ENCODE measurements around the gene SYTL1.

Gene SYTL1

GRCh38 chr1:27358928-27359313, 17.1 kb downstream of the SYTL1 start:
- DNase-seq: no peak
- intact Hi-C loops (cut with DNase I): no loop called here

- intact Hi-C loops (cut with DNase I): no loop called here
- no peak for DNase-seq
Observed at GRCh38 chr1:27359822-27360158, 18.0 kb downstream of the SYTL1 start.

- DNase-seq: peak in 1 of 10 donors; percentile 60
- intact Hi-C loops (cut with DNase I): no loop called here
Observed at GRCh38 chr1:27360159-27361043, 18.6 kb downstream of the SYTL1 start.

GRCh38 chr1:27361044-27361402, 19.2 kb downstream of the SYTL1 start:
- intact Hi-C loops (cut with DNase I): no loop called here
- no peak for DNase-seq

GRCh38 chr1:27361553-27361952, 19.7 kb downstream of the SYTL1 start:
- intact Hi-C loops (cut with DNase I): no loop called here
- no peak for DNase-seq

GRCh38 chr1:27363766-27364695, 22.2 kb downstream of the SYTL1 start:
- intact Hi-C loops (cut with DNase I): loop anchor here (1.0 kb wide), 1 partner anchor 26 kb away; no protein-coding TSS in a partner anchor
- peak in 1 of 10 donors; percentile 57 for DNase-seq

GRCh38 chr1:27364696-27365371, 23.0 kb downstream of the SYTL1 start:
- DNase-seq: peak in 2 of 10 donors; percentile 57 to 58
- intact Hi-C loops (cut with DNase I): no loop called here

- intact Hi-C loops (cut with DNase I): no loop called here
- peak; percentile 70 to 98 (median 82) for DNase-seq
Observed at GRCh38 chr1:27365372-27366112, 23.7 kb downstream of the SYTL1 start.

- intact Hi-C loops (cut with DNase I): no loop called here
Observed at GRCh38 chr1:27366113-27366410, 24.2 kb downstream of the SYTL1 start.

GRCh38 chr1:27366411-27367159, 24.8 kb downstream of the SYTL1 start, which contains the start of gene MAP3K6:
Gene MAP3K6, minus strand, starts transcription at chr1:27366961. Its CDS starts 364 bp downstream, at chr1:27366597.
- intact Hi-C loops (cut with DNase I): no loop called here

More at GRCh38 chr1:27366113-27366410, 24.2 kb downstream of the SYTL1 start:
- peak; percentile 35 to 94 (median 53) for DNase-seq

GRCh38 chr1:27367160-27367650, 25.4 kb downstream of the SYTL1 start:
- intact Hi-C loops (cut with DNase I): no loop called here
- peak in 1 of 10 donors; percentile 75 for DNase-seq

More at GRCh38 chr1:27366411-27367159, 24.8 kb downstream of the SYTL1 start, which contains the start of gene MAP3K6:
- DNase-seq: peak in 9 of 10 donors; percentile 29 to 95 (median 64)

- intact Hi-C loops (cut with DNase I): no loop called here
- peak in 1 of 10 donors; percentile 40 for DNase-seq
Observed at GRCh38 chr1:27368869-27369582, 27.2 kb downstream of the SYTL1 start.

- intact Hi-C loops (cut with DNase I): no loop called here
Observed at GRCh38 chr1:27372022-27372807, 30.4 kb downstream of the SYTL1 start.

GRCh38 chr1:27372808-27373690, 31.2 kb downstream of the SYTL1 start:
- peak in 1 of 10 donors; percentile 40 for DNase-seq
- intact Hi-C loops (cut with DNase I): no loop called here

More at GRCh38 chr1:27372022-27372807, 30.4 kb downstream of the SYTL1 start:
- no peak for DNase-seq

GRCh38 chr1:27374362-27375086, 32.7 kb downstream of the SYTL1 start, which contains the start of gene FCN3:
Gene FCN3, minus strand, starts transcription at chr1:27374824. Its CDS starts 6 bp downstream, at chr1:27374818.
- intact Hi-C loops (cut with DNase I): no loop called here
- peak in 1 of 10 donors; percentile 19 for DNase-seq

All from posterior cingulate gyrus (tissue), 11 donors.